Ovary (tissue), 3 donors: ENCODE measurements around the gene MAGI1.

Source experiments
- CTCF ChIP-seq, 3 donors: fragments of 450-650 bp in 2 of 3; fragments of 200-600 bp in 1 of 3; IDR thresholded peaks; one replicate each; pipeline versions ENCODE4 v1.5.1 to v1.8.0; 2016 to 2022; ENCODE audit warnings: antibody characterized with exemption in 3 of 3, mild to moderate bottlenecking in 1 of 3
- EP300 ChIP-seq: sonication (generic); formaldehyde crosslinking; IDR thresholded peaks from one replicate; pipeline ENCODE4 v1.6.1; 2017; ENCODE audit warnings: antibody characterized with exemption
- donor health status: DM: no; HTN: no; CAD: no.

DNA sequence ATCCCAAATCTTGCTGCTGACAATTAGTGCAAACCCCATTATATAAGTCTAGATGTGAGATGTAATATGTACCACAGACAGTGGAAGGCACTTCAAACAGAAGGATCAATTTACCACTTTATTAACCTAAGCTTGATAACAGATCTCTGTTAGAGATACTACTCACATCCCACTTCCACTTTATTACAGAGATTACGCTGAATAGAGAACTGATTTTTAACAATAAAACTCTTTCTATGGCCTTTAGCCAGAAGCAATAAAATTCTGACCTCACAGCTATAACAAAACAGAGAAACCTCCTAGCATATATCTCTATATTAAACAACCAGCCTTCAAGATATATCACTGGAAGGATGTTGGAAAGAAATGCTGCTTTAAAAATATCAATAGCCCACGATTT lies 517.7 kb downstream of the MAGI1 start:
- TF ChIP-seq CTCF (IDR thresholded peaks at IDR 0.05) (no peak), EP300 (no peak)
